Stimulated activated CD4-positive, alpha-beta T cell treated with anti-CD3 and anti-CD28 coated beads, Interleukin-1b, Interleukin-23, amount 100 ng/mL, for 4 hours (primary cell): ENCODE measurements around the gene ECM1.

Source experiments
- DNase-seq, 2 donors: peaks; one replicate each; pipeline ENCODE4 v3.0.0-alpha.2; 2020; ENCODE audit warnings: low read depth in 2 of 2

Gene ECM1

DNA sequence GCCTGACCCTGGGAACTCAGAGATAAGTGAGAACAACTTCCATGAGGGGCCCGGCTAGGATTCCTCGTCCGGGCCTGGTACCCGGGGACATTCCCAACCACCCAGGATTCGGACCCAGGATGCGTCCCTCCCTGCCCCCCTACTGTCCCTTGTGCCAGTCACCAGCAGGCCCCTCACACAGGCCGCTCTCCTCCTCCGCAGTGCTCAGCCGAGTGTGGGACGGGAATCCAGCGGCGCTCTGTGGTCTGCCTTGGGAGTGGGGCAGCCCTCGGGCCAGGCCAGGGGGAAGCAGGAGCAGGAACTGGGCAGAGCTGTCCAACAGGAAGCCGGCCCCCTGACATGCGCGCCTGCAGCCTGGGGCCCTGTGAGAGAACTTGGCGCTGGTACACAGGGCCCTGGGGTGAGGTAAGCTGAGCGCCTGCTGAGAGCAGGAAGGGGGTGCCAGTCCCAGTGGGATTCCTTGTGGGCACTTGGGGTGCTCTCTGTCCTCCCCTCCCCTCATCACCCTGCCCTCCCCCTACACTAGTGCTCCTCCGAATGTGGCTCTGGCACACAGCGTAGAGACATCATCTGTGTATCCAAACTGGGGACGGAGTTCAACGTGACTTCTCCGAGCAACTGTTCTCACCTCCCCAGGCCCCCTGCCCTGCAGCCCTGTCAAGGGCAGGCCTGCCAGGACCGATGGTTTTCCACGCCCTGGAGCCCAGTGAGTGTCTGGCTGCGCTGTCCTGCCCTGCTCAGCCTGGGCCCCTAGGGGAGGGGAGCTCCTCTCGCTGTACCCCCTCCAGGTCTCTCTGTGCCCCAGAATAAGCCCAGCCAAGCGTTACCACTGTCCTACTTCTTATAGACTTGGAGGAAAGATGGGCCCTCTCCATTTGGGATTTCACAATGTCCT lies 51.1 kb downstream of the ECM1 start:
- no peak for DNase-seq

GRCh38 chr1:150559656-150560010 lies 51.7 kb downstream of the ECM1 start:
- DNase-seq: no peak

GRCh38 chr1:150560011-150560438 lies 52.1 kb downstream of the ECM1 start:
- peak; percentile 58 to 70 for DNase-seq

GRCh38 chr1:150560576-150561253 lies 52.8 kb downstream of the ECM1 start:
- DNase-seq: peak; percentile 72 to 78

- DNase-seq: peak in 1 of 2 donors; percentile 52
These were observed 53.5 kb downstream of the ECM1 start for GRCh38 chr1:150561254-150561973.

GRCh38 chr1:150561974-150562445 lies 54.1 kb downstream of the ECM1 start:
- DNase-seq: peak; percentile 79 to 81

DNA sequence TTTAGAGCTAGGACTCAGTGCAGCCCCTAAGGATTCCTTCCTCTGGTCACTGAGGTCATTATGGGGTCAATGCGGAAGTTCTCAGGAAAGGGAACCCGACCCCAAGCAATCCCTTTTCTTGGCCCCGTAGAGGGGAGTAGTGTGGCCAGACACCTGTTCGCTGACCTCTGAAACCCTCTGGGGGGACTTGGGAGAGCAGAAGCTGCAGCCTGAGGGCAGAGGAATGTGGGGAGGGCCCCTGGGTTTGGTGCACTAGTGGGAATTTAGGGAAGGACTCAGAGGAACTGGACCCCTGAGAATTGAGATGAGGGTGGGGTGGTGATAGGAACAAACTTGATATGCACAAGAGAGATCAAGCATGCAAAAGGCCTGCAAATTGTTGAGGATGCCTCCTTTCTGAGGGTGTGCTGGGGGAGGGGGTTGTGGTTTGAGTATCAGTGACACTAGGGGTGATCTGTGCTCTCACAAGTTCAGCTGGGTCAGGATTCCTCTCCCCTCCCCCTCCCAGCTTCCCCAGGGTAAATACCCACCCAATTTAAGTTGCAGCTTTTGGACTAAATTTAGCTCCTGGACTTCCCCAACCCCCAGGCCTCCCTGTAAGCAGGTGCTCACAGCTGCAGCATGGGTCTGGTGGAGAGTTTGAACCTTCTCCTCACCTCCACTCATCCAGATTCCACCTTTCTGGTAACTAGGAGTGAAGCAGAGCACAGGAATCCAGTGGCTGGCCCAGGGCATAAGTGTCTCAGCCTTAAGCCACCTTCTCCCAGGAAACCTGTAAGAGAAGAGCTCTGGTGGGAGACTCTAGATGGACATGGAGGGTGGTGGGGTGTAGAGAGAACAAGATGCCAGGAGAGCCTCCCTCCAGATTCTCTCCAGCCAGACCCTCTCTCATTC lies 54.8 kb downstream of the ECM1 start:
- peak in 1 of 2 donors; percentile 46 for DNase-seq
